H1 (cell line): Measurements from ENCODE around the gene SHQ1.

ENCODE experiments used
- BRCA1 ChIP-seq: IDR thresholded peaks from 2 replicates; pipeline ENCODE4 v1.6.1; 2012; ENCODE audit warnings: low read depth, low read length, improper control_type of control experiment
- CBX8 ChIP-seq: fragments of 300-800, 300-1000 bp; sonication (generic); IDR thresholded peaks from 2 replicates; pipeline ENCODE4 v1.7.1; 2016; ENCODE audit warnings: low read depth, low read length, borderline replicate concordance
- CHD2 ChIP-seq: IDR thresholded peaks from 2 replicates; pipeline ENCODE4 v1.6.1; 2012; ENCODE audit warnings: low read length, improper control_type of control experiment
- RBBP5 ChIP-seq: IDR thresholded peaks from 2 replicates; pipeline ENCODE4 v1.7.1; 2012; ENCODE audit warnings: low read depth, mild to moderate bottlenecking, inconsistent platforms, low read length, moderate library complexity, borderline replicate concordance
- SP2 ChIP-seq: IDR thresholded peaks from 2 replicates; pipeline ENCODE4 v1.6.1; 2012; ENCODE audit warnings: mild to moderate bottlenecking, low read length, inconsistent platforms
- YY1 ChIP-seq: IDR thresholded peaks from 2 replicates; pipeline ENCODE4 v1.6.1; 2011; ENCODE audit warnings: low read depth, mild to moderate bottlenecking, low read length
- TF ChIP-seq, protein P1 (sequence below): IDR thresholded peaks from 2 replicates; pipeline ENCODE4 v1.6.1; 2011; ENCODE audit warnings: low read depth, mild to moderate bottlenecking, low read length; ENCODE audit not compliant: insufficient read depth
- TF ChIP-seq, protein P2 (sequence below), 3 experiments: IDR thresholded peaks; 1 replicate in 2 of 3; 2 replicates in 1 of 3; pipeline versions ENCODE4 v1.5.1 to v1.6.1; 2011; ENCODE audit warnings: low read length in 3 of 3, mild to moderate bottlenecking in 3 of 3, inconsistent platforms in 2 of 3, low read depth in 1 of 3, moderate library complexity in 1 of 3; ENCODE audit not compliant: insufficient read depth in 1 of 3; ENCODE audit errors: control extremely low read depth in 1 of 3

DNA sequence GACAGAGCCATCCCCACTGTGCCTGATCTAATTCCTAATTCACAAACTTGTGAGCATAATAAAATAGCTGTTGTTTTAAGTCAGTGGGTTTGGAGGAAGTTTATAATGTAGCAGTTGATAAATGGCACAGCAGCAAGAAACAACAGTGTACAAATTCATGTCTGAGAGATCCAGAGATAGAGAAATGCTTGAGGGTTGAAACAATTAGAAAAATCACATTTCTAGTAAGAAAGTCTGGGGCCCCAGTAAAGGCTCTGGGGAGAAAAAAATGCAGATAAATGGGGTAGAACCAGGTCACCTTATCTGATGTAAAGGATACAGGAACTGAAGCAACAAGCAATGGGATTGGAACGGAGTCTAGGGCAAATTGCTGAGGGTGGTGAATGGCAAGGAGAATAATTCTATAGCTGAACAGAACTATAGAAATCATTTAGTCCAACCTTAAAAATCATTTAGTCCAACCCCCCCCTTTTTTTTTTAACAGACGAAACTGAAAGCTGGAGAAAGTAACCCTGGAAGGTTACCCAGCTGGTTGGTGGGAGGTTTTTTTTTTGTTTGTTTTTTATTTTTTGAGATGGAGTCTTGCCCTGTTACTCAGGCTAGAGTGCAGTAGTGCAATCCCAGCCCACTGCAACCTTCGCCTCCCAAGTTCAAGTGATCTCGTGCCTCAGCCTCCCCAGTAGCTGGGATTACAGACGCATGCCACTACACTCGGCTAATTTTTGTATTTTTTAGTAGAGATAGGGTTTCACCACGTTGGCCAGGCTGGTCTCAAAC lies 14.3 kb upstream of the SHQ1 start:
- TF ChIP-seq, protein P1, sequence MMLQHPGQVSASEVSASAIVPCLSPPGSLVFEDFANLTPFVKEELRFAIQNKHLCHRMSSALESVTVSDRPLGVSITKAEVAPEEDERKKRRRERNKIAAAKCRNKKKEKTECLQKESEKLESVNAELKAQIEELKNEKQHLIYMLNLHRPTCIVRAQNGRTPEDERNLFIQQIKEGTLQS = no peak
- TF ChIP-seq, protein P2, sequence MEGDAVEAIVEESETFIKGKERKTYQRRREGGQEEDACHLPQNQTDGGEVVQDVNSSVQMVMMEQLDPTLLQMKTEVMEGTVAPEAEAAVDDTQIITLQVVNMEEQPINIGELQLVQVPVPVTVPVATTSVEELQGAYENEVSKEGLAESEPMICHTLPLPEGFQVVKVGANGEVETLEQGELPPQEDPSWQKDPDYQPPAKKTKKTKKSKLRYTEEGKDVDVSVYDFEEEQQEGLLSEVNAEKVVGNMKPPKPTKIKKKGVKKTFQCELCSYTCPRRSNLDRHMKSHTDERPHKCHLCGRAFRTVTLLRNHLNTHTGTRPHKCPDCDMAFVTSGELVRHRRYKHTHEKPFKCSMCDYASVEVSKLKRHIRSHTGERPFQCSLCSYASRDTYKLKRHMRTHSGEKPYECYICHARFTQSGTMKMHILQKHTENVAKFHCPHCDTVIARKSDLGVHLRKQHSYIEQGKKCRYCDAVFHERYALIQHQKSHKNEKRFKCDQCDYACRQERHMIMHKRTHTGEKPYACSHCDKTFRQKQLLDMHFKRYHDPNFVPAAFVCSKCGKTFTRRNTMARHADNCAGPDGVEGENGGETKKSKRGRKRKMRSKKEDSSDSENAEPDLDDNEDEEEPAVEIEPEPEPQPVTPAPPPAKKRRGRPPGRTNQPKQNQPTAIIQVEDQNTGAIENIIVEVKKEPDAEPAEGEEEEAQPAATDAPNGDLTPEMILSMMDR (IDR thresholded peaks at IDR 0.05; ENCODE audit: control extremely low read depth in 1 of 3, insufficient read depth in 1 of 3, low read depth in 1 of 3, low read length in 3 of 3) = no peak
- TF ChIP-seq CHD2 = no peak
- no peak for TF ChIP-seq RBBP5
- no peak for TF ChIP-seq YY1
- no peak for TF ChIP-seq BRCA1
- no peak for TF ChIP-seq SP2
- TF ChIP-seq CBX8 = no peak
